Nephron (organoid): ENCODE measurements around the gene CDC42EP1.

ENCODE experiments used
- H3K27ac Mint-ChIP-seq, 3 experiments: 2 replicates each; pipeline ENCODE4 v1.8.0; 2020; ENCODE audit warnings: mixed read lengths in 3 of 3, mild to moderate bottlenecking in 2 of 3, moderate library complexity in 1 of 3
- H3K27me3 Mint-ChIP-seq: 2 replicates; pipeline ENCODE4 v1.8.0; 2021; ENCODE audit warnings: low read depth, mild to moderate bottlenecking, moderate library complexity, mixed read lengths
- H3K36me3 Mint-ChIP-seq: 2 replicates; pipeline ENCODE4 v1.8.0; 2020; ENCODE audit warnings: low read depth, mixed read lengths
- H3K4me1 Mint-ChIP-seq: 2 replicates; pipeline ENCODE4 v1.8.0; 2020; ENCODE audit warnings: mixed read lengths
- H3K4me3 Mint-ChIP-seq, 3 experiments: 2 replicates each; pipeline ENCODE4 v1.8.0; 2020; ENCODE audit warnings: mild to moderate bottlenecking in 3 of 3, mixed read lengths in 3 of 3, moderate library complexity in 2 of 3
- H3K9me3 Mint-ChIP-seq: 2 replicates; pipeline ENCODE4 v1.8.0; 2020; ENCODE audit warnings: mixed read lengths
- CTCF ChIP-seq, 3 experiments: fragments of 200-600 bp; sonication (generic); IDR thresholded peaks; one replicate each; pipeline ENCODE4 v1.5.0; 2021; ENCODE audit warnings: antibody characterized with exemption in 3 of 3; ENCODE audit not compliant: unreplicated experiment in 3 of 3

CDC42EP1 gene

GRCh38 chr22:37517826-37518450 is 42.3 kb upstream of the CDC42EP1 start:
- no peak for TF ChIP-seq CTCF (IDR thresholded peaks at IDR 0.05; ENCODE audit: unreplicated experiment in 3 of 3)
- peak overlapping the region; percentile 83 to 90 (median 84) for H3K27ac Mint-ChIP-seq
- H3K4me3 Mint-ChIP-seq: peak overlapping the region; percentile 86 to 94 (median 90)
- peaks cover 3% of the 10 kb centered on the region for H3K9me3 Mint-ChIP-seq
- peaks cover 32% of the 10 kb centered on the region for H3K4me1 Mint-ChIP-seq
- H3K36me3 Mint-ChIP-seq: peaks cover 22% of the 10 kb centered on the region
- peaks cover 32% of the 10 kb centered on the region for H3K27me3 Mint-ChIP-seq

- TF ChIP-seq CTCF (IDR thresholded peaks at IDR 0.05; ENCODE audit: unreplicated experiment in 3 of 3): no peak
- H3K9me3 Mint-ChIP-seq: peaks cover 3% of the 10 kb centered on the region
- peak overlapping the region; percentile 83 to 90 (median 84) for H3K27ac Mint-ChIP-seq
These were observed 41.6 kb upstream of the CDC42EP1 start for GRCh38 chr22:37518509-37519267.

GRCh38 chr22:37519268-37520195 is 40.7 kb upstream of the CDC42EP1 start, which contains the start of gene CARD10:
TSS of gene CARD10 (minus strand) at chr22:37519415. CDS start at chr22:37519200, 215 bp downstream.
- Mint-ChIP-seq H3K4me1 (peaks cover 29% of the 10 kb centered on the region), H3K27ac (peak within 1 kb of the TSS; percentile 83 to 90 (median 84)), H3K4me3 (peak within 1 kb of the TSS; percentile 86 to 94 (median 90)), H3K9me3 (peaks cover 3% of the 10 kb centered on the region), H3K27me3 (peaks cover 32% of the 10 kb centered on the region), H3K36me3 (peaks cover 19% of the 10 kb centered on the region)
- TF ChIP-seq CTCF (IDR thresholded peaks at IDR 0.05; ENCODE audit: unreplicated experiment in 3 of 3): no peak

More at GRCh38 chr22:37518509-37519267, 41.6 kb upstream of the CDC42EP1 start:
- Mint-ChIP-seq H3K4me1 (peaks cover 32% of the 10 kb centered on the region), H3K4me3 (peak overlapping the region; percentile 86 to 94 (median 90)), H3K36me3 (peaks cover 22% of the 10 kb centered on the region), H3K27me3 (peaks cover 32% of the 10 kb centered on the region)

GRCh38 chr22:37520776-37521191 is 39.5 kb upstream of the CDC42EP1 start:
- H3K36me3 Mint-ChIP-seq: peaks cover 11% of the 10 kb centered on the region
- TF ChIP-seq CTCF (IDR thresholded peaks at IDR 0.05; ENCODE audit: unreplicated experiment in 3 of 3): no peak
- H3K27ac Mint-ChIP-seq: peak overlapping the region; percentile 25 to 78 (median 53)
- peaks cover 3% of the 10 kb centered on the region for H3K9me3 Mint-ChIP-seq
- H3K27me3 Mint-ChIP-seq: peaks cover 32% of the 10 kb centered on the region
- H3K4me3 Mint-ChIP-seq: peak overlapping the region; percentile 65 to 78 (median 70)
- peaks cover 28% of the 10 kb centered on the region for H3K4me1 Mint-ChIP-seq

- peaks cover 29% of the 10 kb centered on the region for H3K27me3 Mint-ChIP-seq
- peak overlapping the region; percentile 65 to 78 (median 70) for H3K4me3 Mint-ChIP-seq
- peaks cover under 1% of the 10 kb centered on the region for H3K9me3 Mint-ChIP-seq
- peak overlapping the region; percentile 25 to 78 (median 53) for H3K27ac Mint-ChIP-seq
- no peak for TF ChIP-seq CTCF (IDR thresholded peaks at IDR 0.05; ENCODE audit: unreplicated experiment in 3 of 3)
- peaks cover 6% of the 10 kb centered on the region for H3K36me3 Mint-ChIP-seq
- H3K4me1 Mint-ChIP-seq: peaks cover 28% of the 10 kb centered on the region
These were observed 39.0 kb upstream of the CDC42EP1 start for GRCh38 chr22:37521236-37521739.
